SHP77 (cell line): ENCODE results near the gene CDHR5.

Experiments used
- DNase-seq, 2 experiments: peaks; one replicate each; lab custom pipeline; 2025; lab: John Stamatoyannopoulos, UW

Gene CDHR5

GRCh38 chr11:643849-644738 is 19.3 kb upstream of the CDHR5 start:
- DNase-seq: no peak

- DNase-seq: no peak
Observed at GRCh38 chr11:643366-643765, 18.6 kb upstream of the CDHR5 start.

GRCh38 chr11:641806-642370 is 17.1 kb upstream of the CDHR5 start:
- no peak for DNase-seq

- no peak for DNase-seq
Observed at GRCh38 chr11:640021-640706, 15.4 kb upstream of the CDHR5 start.

GRCh38 chr11:639332-639955 is 14.7 kb upstream of the CDHR5 start:
- no peak for DNase-seq

- DNase-seq: no peak
Observed at GRCh38 chr11:638631-639331, 14.0 kb upstream of the CDHR5 start.

GRCh38 chr11:637593-638521 is 13.1 kb upstream of the CDHR5 start:
- no peak for DNase-seq

- no peak for DNase-seq
Observed at GRCh38 chr11:637333-637592, 12.5 kb upstream of the CDHR5 start.

- DNase-seq: no peak
Observed at GRCh38 chr11:636511-637332, 12.0 kb upstream of the CDHR5 start, which contains the start of gene DRD4. Gene DRD4, plus strand, starts transcription at chr11:637269. Its CDS starts 36 bp downstream, at chr11:637305.

GRCh38 chr11:635945-636510 is 11.3 kb upstream of the CDHR5 start:
- no peak for DNase-seq

GRCh38 chr11:630871-631270 is 6.1 kb upstream of the CDHR5 start:
- DNase-seq: no peak

GRCh38 chr11:629237-629583 is 4.5 kb upstream of the CDHR5 start:
- DNase-seq: no peak

GRCh38 chr11:628056-628455 is 3.3 kb upstream of the CDHR5 start:
- no peak for DNase-seq

- no peak for DNase-seq
Observed at GRCh38 chr11:627308-627576, 2.5 kb upstream of the CDHR5 start.

GRCh38 chr11:626475-627307 is 1.9 kb upstream of the CDHR5 start, which contains the start of gene SCT:
Gene SCT, minus strand, starts transcription at chr11:627181. Its CDS starts 38 bp downstream, at chr11:627143.
- no peak for DNase-seq

- no peak for DNase-seq
Observed at GRCh38 chr11:625636-626268, 997 bp upstream of the CDHR5 start.

- no peak for DNase-seq
Observed at GRCh38 chr11:623999-624704, 603 bp downstream of the CDHR5 start.

GRCh38 chr11:623349-623869 is 1.3 kb downstream of the CDHR5 start:
- no peak for DNase-seq
